ENCODE results near the gene GMPR.

GMPR gene

DNA sequence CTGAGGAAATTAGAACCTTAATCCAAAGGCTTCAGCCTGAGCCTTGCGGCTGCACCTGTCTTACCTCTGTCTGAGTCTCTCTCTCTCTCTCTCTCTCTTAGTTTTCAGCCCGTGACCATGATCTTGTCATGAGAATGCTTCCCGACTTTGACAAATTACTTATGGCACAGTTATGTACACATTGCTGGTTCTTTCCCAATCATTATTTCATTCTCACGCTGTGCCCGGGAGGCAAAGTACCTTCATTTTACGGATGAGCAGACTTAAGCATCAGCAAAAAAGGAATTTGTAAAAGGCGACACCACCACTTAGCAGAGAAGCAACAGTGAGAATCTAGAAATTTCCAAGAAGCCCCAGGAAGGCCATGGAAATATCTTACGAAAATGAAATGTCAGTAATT, 54.6 kb downstream of the GMPR start:
- Histone ChIP-seq H3K4me3 (ENCODE audit: low read length) (no peak overlapping the region), H2AFZ (ENCODE audit: low read depth, low read length) (no peak overlapping the region), H3K36me3 (ENCODE audit: insufficient read depth, low read length) (no peaks in the 10 kb centered on the region), H3K9me3 (ENCODE audit: low read length) (no peaks in the 10 kb centered on the region), H3K27me3 (ENCODE audit: insufficient read depth, low read length) (no peaks in the 10 kb centered on the region), H3K4me1 (ENCODE audit: insufficient read depth, low read length) (peaks cover 4% of the 10 kb centered on the region)

GRCh38 chr6:16294371-16294770, 56.0 kb downstream of the GMPR start:
- Histone ChIP-seq H3K4me3 (ENCODE audit: low read length) (no peak overlapping the region), H3K36me3 (ENCODE audit: insufficient read depth, low read length) (no peaks in the 10 kb centered on the region)

DNA sequence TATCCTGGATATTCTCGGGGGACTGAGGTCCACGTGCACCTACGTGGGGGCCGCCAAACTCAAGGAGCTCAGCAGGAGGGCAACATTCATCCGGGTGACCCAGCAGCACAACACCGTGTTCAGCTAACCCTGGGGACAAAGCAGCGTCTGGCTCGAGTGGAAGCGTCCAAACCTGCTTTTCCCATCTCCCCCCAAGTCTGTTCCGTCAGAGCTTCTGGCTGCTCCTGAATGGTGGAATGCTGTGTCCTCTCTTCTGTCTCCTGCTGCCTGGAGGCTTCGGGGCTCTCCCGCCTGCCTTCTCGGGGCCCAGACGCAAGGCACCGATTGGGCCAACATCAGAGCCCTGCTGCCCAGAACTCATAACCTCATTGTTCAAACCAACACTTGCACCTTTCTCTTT, 56.7 kb downstream of the GMPR start:
- Histone ChIP-seq H2AFZ (ENCODE audit: low read depth, low read length) (no peak overlapping the region), H3K36me3 (ENCODE audit: insufficient read depth, low read length) (no peaks in the 10 kb centered on the region), H3K4me3 (ENCODE audit: low read length) (no peak overlapping the region), H3K4me1 (ENCODE audit: insufficient read depth, low read length) (peaks cover 4% of the 10 kb centered on the region), H3K9me3 (ENCODE audit: low read length) (no peaks in the 10 kb centered on the region), H3K27me3 (ENCODE audit: insufficient read depth, low read length) (no peaks in the 10 kb centered on the region)

More at GRCh38 chr6:16294371-16294770, 56.0 kb downstream of the GMPR start:
- peaks cover 4% of the 10 kb centered on the region for H3K4me1 ChIP-seq (ENCODE audit: insufficient read depth, low read length)
- H3K27me3 ChIP-seq (ENCODE audit: insufficient read depth, low read length): no peaks in the 10 kb centered on the region
- H3K9me3 ChIP-seq (ENCODE audit: low read length): no peaks in the 10 kb centered on the region
- no peak overlapping the region for H2AFZ ChIP-seq (ENCODE audit: low read depth, low read length)

DNA sequence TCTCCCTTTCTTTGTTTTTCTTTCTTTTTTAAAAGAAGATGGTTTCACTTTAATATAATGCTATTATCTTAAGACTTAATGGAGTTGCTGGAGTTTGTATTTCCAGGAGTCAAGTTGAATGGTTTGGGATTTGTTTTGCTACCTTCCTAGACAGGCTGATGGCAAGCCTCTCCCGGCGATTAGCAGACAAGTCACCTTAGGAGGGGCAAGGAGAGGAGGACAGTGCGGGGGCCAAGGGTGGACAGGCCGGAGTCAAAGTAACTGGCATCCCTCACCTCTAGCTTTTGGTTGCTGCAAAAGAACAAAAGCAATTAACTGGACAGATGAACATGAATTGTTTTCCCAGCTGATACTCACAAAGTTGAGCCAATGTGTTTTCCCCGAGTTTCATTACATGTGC, 57.1 kb downstream of the GMPR start:
- Histone ChIP-seq H3K4me1 (ENCODE audit: insufficient read depth, low read length) (peaks cover 4% of the 10 kb centered on the region), H3K27me3 (ENCODE audit: insufficient read depth, low read length) (no peaks in the 10 kb centered on the region), H3K9me3 (ENCODE audit: low read length) (no peaks in the 10 kb centered on the region), H3K4me3 (ENCODE audit: low read length) (no peak overlapping the region), H2AFZ (ENCODE audit: low read depth, low read length) (no peak overlapping the region), H3K36me3 (ENCODE audit: insufficient read depth, low read length) (no peaks in the 10 kb centered on the region)

DNA sequence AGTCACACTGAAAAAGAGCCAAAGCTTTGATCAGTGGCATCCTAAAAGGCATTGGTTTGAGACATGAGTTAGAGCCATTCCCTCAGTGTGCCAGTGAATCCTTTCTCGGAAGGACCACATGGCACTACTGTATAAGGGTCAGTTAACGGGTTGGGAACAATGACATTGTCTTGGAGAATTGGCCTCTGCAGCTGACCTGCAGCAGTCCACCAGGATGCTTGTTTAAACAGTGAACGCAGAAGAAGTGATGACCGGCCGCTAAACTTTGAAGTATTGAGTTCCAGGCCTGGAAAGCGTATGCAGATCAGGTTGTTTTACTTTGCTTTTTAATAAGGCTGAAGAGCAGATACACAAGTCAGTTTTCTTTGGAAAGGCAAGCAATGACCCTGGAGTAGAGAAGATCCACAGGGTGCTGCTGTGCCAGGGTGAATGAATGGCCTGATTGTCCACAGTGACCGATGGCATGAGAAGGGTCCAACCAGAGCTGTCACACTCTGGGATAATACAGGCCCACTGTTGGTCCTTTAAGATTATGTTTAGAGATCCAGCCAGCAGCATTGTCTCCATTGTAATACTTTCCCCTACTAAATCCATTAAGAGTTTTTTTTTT, 57.8 kb downstream of the GMPR start:
- Histone ChIP-seq H3K4me1 (ENCODE audit: insufficient read depth, low read length) (peaks cover 7% of the 10 kb centered on the region), H3K4me3 (ENCODE audit: low read length) (no peak overlapping the region), H3K27me3 (ENCODE audit: insufficient read depth, low read length) (no peaks in the 10 kb centered on the region), H3K9me3 (ENCODE audit: low read length) (no peaks in the 10 kb centered on the region), H3K36me3 (ENCODE audit: insufficient read depth, low read length) (no peaks in the 10 kb centered on the region), H2AFZ (ENCODE audit: low read depth, low read length) (no peak overlapping the region)

DNA sequence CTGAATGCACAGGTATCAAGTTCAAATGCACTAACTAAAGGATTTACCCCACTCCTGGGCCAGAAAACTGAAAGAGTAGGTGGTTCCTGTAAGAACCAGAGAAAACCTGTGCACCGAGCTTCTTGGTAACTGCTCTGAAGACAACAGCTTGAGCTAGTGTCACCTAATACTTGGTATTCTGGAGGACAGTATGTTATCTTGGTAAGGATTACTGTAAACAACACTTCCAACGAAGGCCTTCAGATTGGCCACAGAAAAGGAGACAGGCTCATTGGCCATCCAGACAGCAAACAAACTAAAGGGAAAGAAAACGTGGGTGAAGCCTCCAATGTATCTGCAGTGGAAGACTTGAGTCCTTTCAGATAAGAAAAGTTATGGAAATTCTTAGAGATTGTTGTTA, 61.5 kb downstream of the GMPR start:
- Histone ChIP-seq H3K27me3 (ENCODE audit: insufficient read depth, low read length) (no peaks in the 10 kb centered on the region), H3K36me3 (ENCODE audit: insufficient read depth, low read length) (no peaks in the 10 kb centered on the region), H3K4me1 (ENCODE audit: insufficient read depth, low read length) (peaks cover 17% of the 10 kb centered on the region), H2AFZ (ENCODE audit: low read depth, low read length) (no peak overlapping the region), H3K9me3 (ENCODE audit: low read length) (no peaks in the 10 kb centered on the region), H3K4me3 (ENCODE audit: low read length) (no peak overlapping the region)

GRCh38 chr6:16301511-16301910, 63.1 kb downstream of the GMPR start:
- Histone ChIP-seq H2AFZ (ENCODE audit: low read depth, low read length) (no peak overlapping the region), H3K27me3 (ENCODE audit: insufficient read depth, low read length) (no peaks in the 10 kb centered on the region), H3K36me3 (ENCODE audit: insufficient read depth, low read length) (no peaks in the 10 kb centered on the region), H3K4me3 (ENCODE audit: low read length) (no peak overlapping the region), H3K4me1 (ENCODE audit: insufficient read depth, low read length) (peaks cover 12% of the 10 kb centered on the region), H3K9me3 (ENCODE audit: low read length) (no peaks in the 10 kb centered on the region)

GRCh38 chr6:16302721-16303552, 64.5 kb downstream of the GMPR start:
- no peaks in the 10 kb centered on the region for H3K27me3 ChIP-seq (ENCODE audit: insufficient read depth, low read length)
- H3K4me1 ChIP-seq (ENCODE audit: insufficient read depth, low read length): peaks cover 12% of the 10 kb centered on the region
- no peak overlapping the region for H2AFZ ChIP-seq (ENCODE audit: low read depth, low read length)
- no peaks in the 10 kb centered on the region for H3K9me3 ChIP-seq (ENCODE audit: low read length)
- H3K4me3 ChIP-seq (ENCODE audit: low read length): no peak overlapping the region
- H3K36me3 ChIP-seq (ENCODE audit: insufficient read depth, low read length): no peaks in the 10 kb centered on the region

GRCh38 chr6:16305246-16305725, 66.9 kb downstream of the GMPR start:
- Histone ChIP-seq H3K9me3 (ENCODE audit: low read length) (no peaks in the 10 kb centered on the region), H2AFZ (ENCODE audit: low read depth, low read length) (no peak overlapping the region), H3K27me3 (ENCODE audit: insufficient read depth, low read length) (no peaks in the 10 kb centered on the region), H3K36me3 (ENCODE audit: insufficient read depth, low read length) (no peaks in the 10 kb centered on the region), H3K4me1 (ENCODE audit: insufficient read depth, low read length) (peaks cover 12% of the 10 kb centered on the region), H3K4me3 (ENCODE audit: low read length) (no peak overlapping the region)

GRCh38 chr6:16305788-16306187, 67.4 kb downstream of the GMPR start:
- H2AFZ ChIP-seq (ENCODE audit: low read depth, low read length): no peak overlapping the region
- H3K9me3 ChIP-seq (ENCODE audit: low read length): no peaks in the 10 kb centered on the region
- H3K4me1 ChIP-seq (ENCODE audit: insufficient read depth, low read length): peaks cover 12% of the 10 kb centered on the region
- H3K27me3 ChIP-seq (ENCODE audit: insufficient read depth, low read length): no peaks in the 10 kb centered on the region
- H3K36me3 ChIP-seq (ENCODE audit: insufficient read depth, low read length): no peaks in the 10 kb centered on the region
- H3K4me3 ChIP-seq (ENCODE audit: low read length): no peak overlapping the region

- no peak overlapping the region for H3K4me3 ChIP-seq (ENCODE audit: low read length)
- H3K36me3 ChIP-seq (ENCODE audit: insufficient read depth, low read length): no peaks in the 10 kb centered on the region
- H3K4me1 ChIP-seq (ENCODE audit: insufficient read depth, low read length): peaks cover 13% of the 10 kb centered on the region
- no peak overlapping the region for H2AFZ ChIP-seq (ENCODE audit: low read depth, low read length)
- H3K27me3 ChIP-seq (ENCODE audit: insufficient read depth, low read length): no peaks in the 10 kb centered on the region
- no peaks in the 10 kb centered on the region for H3K9me3 ChIP-seq (ENCODE audit: low read length)
Observed at GRCh38 chr6:16306334-16306733, 67.9 kb downstream of the GMPR start.

- no peaks in the 10 kb centered on the region for H3K9me3 ChIP-seq (ENCODE audit: low read length)
- no peak overlapping the region for H3K4me3 ChIP-seq (ENCODE audit: low read length)
- no peaks in the 10 kb centered on the region for H3K36me3 ChIP-seq (ENCODE audit: insufficient read depth, low read length)
- peaks cover 9% of the 10 kb centered on the region for H3K4me1 ChIP-seq (ENCODE audit: insufficient read depth, low read length)
- H3K27me3 ChIP-seq (ENCODE audit: insufficient read depth, low read length): no peaks in the 10 kb centered on the region
- no peak overlapping the region for H2AFZ ChIP-seq (ENCODE audit: low read depth, low read length)
Observed at GRCh38 chr6:16311763-16312162, 73.4 kb downstream of the GMPR start.

- H3K27me3 ChIP-seq (ENCODE audit: insufficient read depth, low read length): no peaks in the 10 kb centered on the region
- no peaks in the 10 kb centered on the region for H3K9me3 ChIP-seq (ENCODE audit: low read length)
- H3K36me3 ChIP-seq (ENCODE audit: insufficient read depth, low read length): no peaks in the 10 kb centered on the region
- no peak overlapping the region for H3K4me3 ChIP-seq (ENCODE audit: low read length)
- H3K4me1 ChIP-seq (ENCODE audit: insufficient read depth, low read length): peaks cover 9% of the 10 kb centered on the region
- H2AFZ ChIP-seq (ENCODE audit: low read depth, low read length): no peak overlapping the region
Observed at GRCh38 chr6:16313732-16314131, 75.3 kb downstream of the GMPR start.

Measured in neuron (in vitro differentiated cells).